Brain pericyte (primary cell): ENCODE results near the gene MAP1B.

Experiments
- DNase-seq: peaks from one replicate; pipeline ENCODE4 v3.0.0-alpha.2; 2012; ENCODE audit warnings: low read depth, low spot score

MAP1B gene

GRCh38 chr5:72251386-72251785 lies 144.1 kb downstream of the MAP1B start:
- no peak for DNase-seq

- DNase-seq: no peak
These were observed 144.7 kb downstream of the MAP1B start for GRCh38 chr5:72252008-72252407.

- DNase-seq: no peak
These were observed 145.4 kb downstream of the MAP1B start for GRCh38 chr5:72252574-72253155.

- DNase-seq: no peak
These were observed 148.0 kb downstream of the MAP1B start for GRCh38 chr5:72255237-72255636.

- DNase-seq: no peak
These were observed 148.4 kb downstream of the MAP1B start for GRCh38 chr5:72255670-72256069.

GRCh38 chr5:72256536-72256935 lies 149.3 kb downstream of the MAP1B start:
- DNase-seq: no peak
